Hepatocyte (in vitro differentiated cells): Measurements from ENCODE around the gene RABGGTA.

Experiments used
- CTCF ChIP-seq: fragments of 200-600 bp; sonication (generic); IDR thresholded peaks from 2 replicates; pipeline ENCODE4 v1.5.1; 2016; ENCODE audit warnings: antibody characterized with exemption, mild to moderate bottlenecking; ENCODE audit not compliant: poor library complexity
- EZH2 ChIP-seq: fragments of 200-600 bp; sonication (generic); IDR thresholded peaks from 2 replicates; pipeline ENCODE4 v1.6.1; 2016; ENCODE audit warnings: antibody characterized with exemption, mild to moderate bottlenecking, borderline replicate concordance
- EZH2phosphoT487 ChIP-seq: fragments of 200-600 bp; sonication (generic); IDR thresholded peaks from one replicate; pipeline ENCODE4 v1.6.1; 2018; ENCODE audit warnings: antibody characterized with exemption, mild to moderate bottlenecking, low read depth, moderate library complexity; ENCODE audit not compliant: unreplicated experiment, severe bottlenecking

GRCh38 chr14:24271834-24272263, 452 bp upstream of the RABGGTA start:
- no peak for TF ChIP-seq EZH2
- no peak for TF ChIP-seq CTCF
- TF ChIP-seq EZH2phosphoT487: no peak
